Thymus (tissue), 11 donors: ENCODE data around the gene GUCA2B. TPM values are rescaled to one million over a fixed set of nuclear protein-coding genes. Genes with fewer than 3 reads are reported as not detected.

ENCODE experiments used
- DNase-seq, 9 donors: peaks; one replicate each; pipeline ENCODE4 v3.0.0-alpha.2; 2013; ENCODE audit warnings: low spot score in 9 of 9, low read depth in 6 of 9, missing footprints in 1 of 9
- H3K27ac ChIP-seq, 2 donors: one replicate each; pipeline ENCODE4 v1.5.1; 2013; ENCODE audit warnings: control low read depth in 1 of 2, low read depth in 1 of 2, low read length in 1 of 2, mild to moderate bottlenecking in 1 of 2, moderate library complexity in 1 of 2
- H3K27me3 ChIP-seq, 2 donors: one replicate each; pipeline ENCODE4 v1.5.1; 2013; ENCODE audit warnings: low read length in 1 of 2; ENCODE audit not compliant: control insufficient read depth in 2 of 2, insufficient read depth in 1 of 2
- H3K36me3 ChIP-seq, 2 donors: one replicate each; pipeline ENCODE4 v1.5.1; 2013; ENCODE audit warnings: low read length in 1 of 2, mild to moderate bottlenecking in 1 of 2, moderate library complexity in 1 of 2; ENCODE audit not compliant: control insufficient read depth in 2 of 2, insufficient read depth in 2 of 2
- H3K4me1 ChIP-seq, 2 donors: one replicate each; pipeline ENCODE4 v1.5.1; 2013; ENCODE audit warnings: low read length in 2 of 2; ENCODE audit not compliant: control insufficient read depth in 2 of 2, insufficient read depth in 2 of 2
- H3K4me3 ChIP-seq, 2 donors: one replicate each; pipeline ENCODE4 v1.5.1; 2013; ENCODE audit warnings: low read length in 2 of 2, control low read depth in 1 of 2, mild to moderate bottlenecking in 1 of 2
- H3K9me3 ChIP-seq, 2 donors: one replicate each; pipeline ENCODE4 v1.5.1; 2013; ENCODE audit warnings: low read length in 1 of 2, mild to moderate bottlenecking in 1 of 2; ENCODE audit not compliant: control insufficient read depth in 2 of 2, insufficient read depth in 1 of 2
- WGBS: extraction: QIAGEN DNeasy Blood & Tissue Kit; methylation state at CpG from one replicate; pipeline ENCODE4 v1.1.7; 2013; 5-methylcytosine and 5-hydroxymethylcytosine counted together
- polyA plus RNA-seq: library from polyadenylated mRNA; stranded (reverse); fragments of 200-250 nt; gene quantifications from one replicate; pipeline ENCODE4 v1.2.3, GENCODE V29; 2013
- total RNA-seq: library from RNA; stranded (reverse); fragments of 120-200 nt; gene quantifications from one replicate; pipeline ENCODE4 v1.2.4, GENCODE V29; 2013
- donor health status: healthy.

Gene GUCA2B
- total and polyA plus RNA-seq, 2 donors = 0.28 to 0.84 TPM

- no peaks in the 10 kb centered on the region for H3K4me1 ChIP-seq
- WGBS = 95% methylated on average over 3 of the region's 3 CpGs
- no peak overlapping the region for H3K27ac ChIP-seq
- no peak for DNase-seq
- peaks cover 22 to 33% of the 10 kb centered on the region in 2 donors for H3K36me3 ChIP-seq
- no peaks in the 10 kb centered on the region for H3K9me3 ChIP-seq
- no peak overlapping the region for H3K4me3 ChIP-seq
- H3K27me3 ChIP-seq = no peaks in the 10 kb centered on the region
Measured at GRCh38 chr1:42186152-42186551, 32.9 kb downstream of the GUCA2B start.

DNA sequence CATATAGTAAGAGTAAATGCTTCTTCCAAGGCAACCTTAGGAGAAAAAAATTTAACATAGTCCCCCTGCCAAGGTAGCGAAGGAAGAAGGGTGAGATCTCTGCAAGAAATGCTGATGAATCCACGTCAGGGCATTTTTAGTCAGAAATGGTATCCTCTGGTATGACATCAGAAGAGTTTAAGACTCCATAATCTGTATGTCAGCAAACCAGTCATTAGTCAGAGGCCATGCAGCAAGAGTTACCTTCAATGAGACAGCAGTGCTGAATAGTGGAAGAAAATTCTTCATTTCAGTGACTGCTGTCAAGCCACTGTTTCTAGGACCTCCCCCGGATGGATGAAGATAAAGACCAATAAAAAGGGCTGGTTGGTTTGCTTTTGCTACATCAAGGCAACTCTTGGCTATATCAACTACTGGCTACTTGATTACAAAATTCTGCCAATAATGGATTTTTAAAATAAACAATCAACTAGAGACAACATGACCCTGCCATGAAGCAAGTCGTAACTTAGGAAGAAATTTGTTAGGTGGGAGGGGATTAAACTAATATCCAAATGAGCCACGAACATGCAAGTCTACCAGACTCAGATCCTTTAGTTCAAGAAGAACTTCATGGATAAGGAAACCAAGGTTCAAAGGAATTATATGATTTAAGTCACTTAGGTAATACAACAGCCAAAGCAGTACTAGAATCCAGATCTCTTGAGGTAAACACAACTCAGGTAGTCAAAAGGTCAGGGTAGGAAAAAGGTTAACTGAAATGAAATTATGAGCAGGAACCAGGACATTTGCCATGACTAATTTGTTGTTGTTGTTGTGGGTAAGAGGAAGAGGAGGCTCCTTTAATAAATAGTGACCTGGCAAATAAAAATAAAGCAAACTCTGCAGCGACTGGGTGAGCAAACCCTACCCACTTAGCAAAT is 37.0 kb downstream of the GUCA2B start:
- Histone ChIP-seq H3K27ac (no peak overlapping the region), H3K4me3 (no peak overlapping the region), H3K4me1 (no peaks in the 10 kb centered on the region), H3K9me3 (no peaks in the 10 kb centered on the region), H3K27me3 (no peaks in the 10 kb centered on the region), H3K36me3 (peaks cover 9 to 41% of the 10 kb centered on the region in 2 donors)
- WGBS = 98% methylated on average over 6 of the region's 6 CpGs
- DNase-seq = no peak

- H3K4me3 ChIP-seq = no peak overlapping the region
- 98% methylated on average over 8 of the region's 8 CpGs for WGBS
- no peaks in the 10 kb centered on the region for H3K4me1 ChIP-seq
- DNase-seq = no peak
- H3K36me3 ChIP-seq = peaks cover 15 to 42% of the 10 kb centered on the region in 2 donors
- no peaks in the 10 kb centered on the region for H3K9me3 ChIP-seq
- H3K27ac ChIP-seq = no peak overlapping the region
- H3K27me3 ChIP-seq = no peaks in the 10 kb centered on the region
Measured at GRCh38 chr1:42191319-42191718, 38.1 kb downstream of the GUCA2B start.

GRCh38 chr1:42192106-42192505 is 38.9 kb downstream of the GUCA2B start:
- 97% methylated on average over 4 of the region's 4 CpGs for WGBS
- H3K4me1 ChIP-seq = no peaks in the 10 kb centered on the region
- H3K27ac ChIP-seq = no peak overlapping the region
- no peak overlapping the region for H3K4me3 ChIP-seq
- DNase-seq = no peak
- H3K36me3 ChIP-seq = peaks cover 15 to 43% of the 10 kb centered on the region in 2 donors
- no peaks in the 10 kb centered on the region for H3K9me3 ChIP-seq
- no peaks in the 10 kb centered on the region for H3K27me3 ChIP-seq

GRCh38 chr1:42195841-42196240 is 42.6 kb downstream of the GUCA2B start:
- Histone ChIP-seq H3K27ac (no peak overlapping the region), H3K9me3 (no peaks in the 10 kb centered on the region), H3K36me3 (peaks cover 12 to 51% of the 10 kb centered on the region in 2 donors), H3K27me3 (no peaks in the 10 kb centered on the region), H3K4me3 (no peak overlapping the region), H3K4me1 (no peaks in the 10 kb centered on the region)
- WGBS = 98% methylated on average over 3 of the region's 3 CpGs
- DNase-seq = no peak

DNA sequence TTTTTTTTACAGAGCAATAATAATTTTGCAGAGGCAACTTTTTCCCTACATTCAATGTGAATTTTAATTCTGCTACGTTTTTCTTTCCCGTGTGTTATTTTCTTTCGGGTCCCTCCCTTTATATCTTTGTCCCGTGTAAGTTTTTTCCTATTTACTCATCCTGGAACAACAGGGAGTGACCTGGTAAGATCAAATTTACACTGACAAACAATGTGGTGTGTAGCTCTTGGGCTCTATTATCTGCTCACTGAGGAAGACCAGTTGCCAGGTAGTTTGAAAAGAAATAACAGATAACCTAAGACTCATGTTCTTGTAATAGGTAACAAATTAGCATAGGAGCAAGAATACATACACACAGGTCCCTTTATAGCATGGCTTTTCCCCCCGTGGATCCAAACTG is 45.0 kb downstream of the GUCA2B start:
- Histone ChIP-seq H3K4me3 (no peak overlapping the region), H3K27ac (no peak overlapping the region), H3K36me3 (peaks cover 6 to 48% of the 10 kb centered on the region in 2 donors), H3K27me3 (no peaks in the 10 kb centered on the region), H3K4me1 (no peaks in the 10 kb centered on the region), H3K9me3 (no peaks in the 10 kb centered on the region)
- WGBS = 97% methylated on average over 5 of the region's 5 CpGs
- no peak for DNase-seq

DNA sequence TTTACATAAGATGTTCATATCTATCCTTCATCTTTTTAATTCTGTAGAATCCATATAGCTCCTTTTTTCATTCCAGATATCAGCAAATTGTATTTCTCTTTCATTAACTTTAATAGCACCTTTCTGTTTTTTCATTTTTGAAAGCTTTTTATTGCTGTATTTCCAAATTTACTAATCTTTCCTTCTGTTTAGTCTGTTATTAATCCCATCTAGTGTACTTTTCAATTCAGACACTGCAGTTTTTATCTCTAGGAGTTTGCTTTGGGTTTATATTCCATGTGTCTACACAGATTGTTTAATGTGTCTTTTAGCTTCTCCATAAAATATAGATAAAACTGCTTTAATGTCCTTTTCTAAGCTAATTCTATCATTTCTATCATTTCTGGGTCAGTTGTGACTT is 48.8 kb downstream of the GUCA2B start:
- no peaks in the 10 kb centered on the region for H3K4me1 ChIP-seq
- DNase-seq = no peak
- no peaks in the 10 kb centered on the region for H3K27me3 ChIP-seq
- no peak overlapping the region for H3K27ac ChIP-seq
- H3K36me3 ChIP-seq = peaks cover 0 to 33% of the 10 kb centered on the region in 2 donors
- no peaks in the 10 kb centered on the region for H3K9me3 ChIP-seq
- no peak overlapping the region for H3K4me3 ChIP-seq

Other genes starting within 250 kb of the GUCA2B start
- gene HIVEP3, start 234.5 kb upstream of the GUCA2B start, total RNA-seq = 6.7 TPM
- gene HIVEP3, start 234.5 kb upstream of the GUCA2B start, polyA plus RNA-seq = 12.1 TPM
- 0.57 TPM for gene GUCA2A, start 11.3 kb downstream of the GUCA2B start, total RNA-seq
- 3.2 TPM for gene GUCA2A, start 11.3 kb downstream of the GUCA2B start, polyA plus RNA-seq
- gene FOXJ3, start 181.8 kb downstream of the GUCA2B start, total RNA-seq = 20.8 TPM
- gene FOXJ3, start 181.8 kb downstream of the GUCA2B start, polyA plus RNA-seq = 19.7 TPM
- gene RIMKLA, start 227.4 kb downstream of the GUCA2B start, total RNA-seq = 0.19 TPM
- 0.14 TPM for gene RIMKLA, start 227.4 kb downstream of the GUCA2B start, polyA plus RNA-seq